Effector memory CD8-positive, alpha-beta T cell (primary cell): ENCODE measurements around the gene NSDHL.

Experiments used
- ATAC-seq: fragments of 150-1000 bp; cut with Tn5 transposase; replicated peaks from 2 replicates; pipeline ENCODE4 v1.10.0; 2021; ENCODE audit warnings: mild to moderate bottlenecking, moderate library complexity
- DNase-seq, 3 experiments: peaks; one replicate each; pipeline ENCODE4 v3.0.0; 2021
- H3K27ac Mint-ChIP-seq, 2 donors: one replicate each; pipeline ENCODE4 v1.8.0; 2022; ENCODE audit warnings: mild to moderate bottlenecking in 2 of 2, mixed read lengths in 2 of 2, moderate library complexity in 2 of 2
- H3K27me3 Mint-ChIP-seq, 2 donors: one replicate each; pipeline ENCODE4 v1.8.0; 2022; ENCODE audit warnings: mixed read lengths in 2 of 2
- H3K36me3 Mint-ChIP-seq: one replicate; pipeline ENCODE4 v1.8.0; 2022; ENCODE audit warnings: mild to moderate bottlenecking, moderate library complexity, mixed read lengths; ENCODE audit not compliant: insufficient read depth
- H3K4me1 Mint-ChIP-seq, 2 donors: one replicate each; pipeline ENCODE4 v1.8.0; 2022; ENCODE audit warnings: low read depth in 2 of 2, mixed read lengths in 2 of 2
- H3K4me3 Mint-ChIP-seq, 2 donors: one replicate each; pipeline ENCODE4 v1.8.0; 2022; ENCODE audit warnings: mild to moderate bottlenecking in 2 of 2, mixed read lengths in 2 of 2, moderate library complexity in 2 of 2
- H3K9me3 Mint-ChIP-seq, 2 donors: one replicate each; pipeline ENCODE4 v1.8.0; 2022; ENCODE audit warnings: mixed read lengths in 2 of 2

Gene NSDHL

DNA sequence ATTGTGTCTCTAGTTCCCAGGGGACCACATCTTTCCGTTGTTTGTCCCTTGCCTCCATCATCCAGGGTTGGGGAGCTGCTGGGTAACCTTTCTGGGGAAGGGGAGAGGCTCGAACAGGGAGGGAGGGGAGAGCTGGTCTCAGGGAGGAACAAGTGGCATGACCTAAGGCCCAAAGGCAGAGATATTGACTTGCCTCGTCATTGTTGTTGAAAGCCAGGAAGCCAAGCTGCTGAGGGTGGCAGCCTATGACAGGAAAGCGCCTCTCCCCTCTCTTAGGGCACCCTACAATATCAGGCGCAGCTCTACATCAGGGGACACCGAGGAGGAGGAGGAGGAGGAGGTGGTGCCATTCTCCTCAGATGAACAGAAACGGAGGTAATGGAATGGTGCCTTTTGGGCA lies 87.8 kb downstream of the NSDHL start:
- no peaks in the 10 kb centered on the region for H3K36me3 Mint-ChIP-seq
- DNase-seq (no peak), ATAC-seq (no peak)
- H3K27ac Mint-ChIP-seq: no peak overlapping the region
- H3K4me1 Mint-ChIP-seq: peaks cover 0 to 4% of the 10 kb centered on the region in 2 donors
- H3K4me3 Mint-ChIP-seq: no peak overlapping the region
- H3K27me3 Mint-ChIP-seq: no peaks in the 10 kb centered on the region
- no peaks in the 10 kb centered on the region for H3K9me3 Mint-ChIP-seq
